ENCODE measurements around the gene ZNF829. TPM values are rescaled to one million over a fixed set of nuclear protein-coding genes. Genes with fewer than 3 reads are reported as not detected.

ZNF829 gene
- polyA plus RNA-seq, 1 donor (not counting 4 experiments of a cell fraction or from before 2014, with no cell fraction given): 2.3 TPM

GRCh38 chr19:36918090-36918489, 2.0 kb upstream of the ZNF829 start:
- DNase-seq (ENCODE audit: low read depth, low spot score) (no peak), FAIRE-seq (no peak)
- dilution Hi-C loops (cut with MboI; ENCODE audit: extremely low pct_ligation_motif_present, low sequenced_read_pairs): no loop called here
- peaks cover 1 to 5% of the 10 kb centered on the region in 2 experiments for H3K36me3 ChIP-seq (ENCODE audit: control insufficient read depth in 2 of 2, extremely low read depth in 1 of 2, insufficient read depth in 2 of 2, low read length in 2 of 2)
- H2AFZ ChIP-seq (ENCODE audit: control insufficient read depth, low read length): no peak overlapping the region
- H3K9me3 ChIP-seq (ENCODE audit: control insufficient read depth, low read depth, low read length): no peaks in the 10 kb centered on the region
- peaks cover 9% of the 10 kb centered on the region for H3K79me2 ChIP-seq (ENCODE audit: control insufficient read depth, insufficient read depth, low read length)
- H3K27me3 ChIP-seq (ENCODE audit: control insufficient read depth, extremely low read depth, insufficient read depth, low read length): no peaks in the 10 kb centered on the region
- H3K4me1 ChIP-seq (ENCODE audit: control insufficient read depth, extremely low read depth, insufficient read depth, low read length): peaks cover 11% of the 10 kb centered on the region
- H3K9ac ChIP-seq (ENCODE audit: control insufficient read depth, extremely low read depth, insufficient read depth, low read length): no peak overlapping the region
- no peaks in the 10 kb centered on the region for H3K9me1 ChIP-seq (ENCODE audit: control insufficient read depth, extremely low read depth, insufficient read depth, low read length)
- no peaks in the 10 kb centered on the region for H4K20me1 ChIP-seq (ENCODE audit: control insufficient read depth, extremely low read depth, insufficient read depth, low read length)
- no peak overlapping the region for H3K4me3 ChIP-seq (ENCODE audit: control insufficient read depth in 2 of 3, extremely low read depth in 1 of 3, insufficient read depth in 2 of 3, low read depth in 1 of 3, low read length in 3 of 3)
- no peak overlapping the region for H3K4me2 ChIP-seq (ENCODE audit: control insufficient read depth, extremely low read depth, insufficient read depth, low read depth, low read length)
- no peak for TF ChIP-seq CTCF (optimal IDR thresholded peaks at IDR 0.05 in 1 of 3, IDR thresholded peaks at IDR 0.05 in 1 of 3, conservative IDR thresholded peaks at IDR 0.05 in 1 of 3; ENCODE audit: extremely low read depth in 1 of 3, insufficient read depth in 2 of 3, low read length in 3 of 3)
- no peak for TF ChIP-seq EZH2 (IDR thresholded peaks at IDR 0.05; ENCODE audit: low read length)
- H3K27ac ChIP-seq (ENCODE audit: control insufficient read depth, insufficient read depth, low read length): no peak overlapping the region

- TF ChIP-seq EZH2 (IDR thresholded peaks at IDR 0.05; ENCODE audit: low read length): no peak
- TF ChIP-seq CTCF (optimal IDR thresholded peaks at IDR 0.05 in 1 of 3, IDR thresholded peaks at IDR 0.05 in 1 of 3, conservative IDR thresholded peaks at IDR 0.05 in 1 of 3; ENCODE audit: extremely low read depth in 1 of 3, insufficient read depth in 2 of 3, low read length in 3 of 3): no peak
- Histone ChIP-seq H4K20me1 (ENCODE audit: control insufficient read depth, extremely low read depth, insufficient read depth, low read length) (no peaks in the 10 kb centered on the region), H2AFZ (ENCODE audit: control insufficient read depth, low read length) (peak overlapping the region; percentile 90), H3K79me2 (ENCODE audit: control insufficient read depth, insufficient read depth, low read length) (peaks cover 9% of the 10 kb centered on the region), H3K9me1 (ENCODE audit: control insufficient read depth, extremely low read depth, insufficient read depth, low read length) (no peaks in the 10 kb centered on the region), H3K9ac (ENCODE audit: control insufficient read depth, extremely low read depth, insufficient read depth, low read length) (peak overlapping the region; percentile 84), H3K4me3 (ENCODE audit: control insufficient read depth in 2 of 3, extremely low read depth in 1 of 3, insufficient read depth in 2 of 3, low read depth in 1 of 3, low read length in 3 of 3) (peak overlapping the region; percentile 63 to 92 (median 81)), H3K9me3 (ENCODE audit: control insufficient read depth, low read depth, low read length) (no peaks in the 10 kb centered on the region), H3K36me3 (ENCODE audit: control insufficient read depth in 2 of 2, extremely low read depth in 1 of 2, insufficient read depth in 2 of 2, low read length in 2 of 2) (peaks cover 1 to 5% of the 10 kb centered on the region in 2 experiments), H3K4me1 (ENCODE audit: control insufficient read depth, extremely low read depth, insufficient read depth, low read length) (peaks cover 11% of the 10 kb centered on the region), H3K27ac (ENCODE audit: control insufficient read depth, insufficient read depth, low read length) (peak overlapping the region; percentile 90), H3K27me3 (ENCODE audit: control insufficient read depth, extremely low read depth, insufficient read depth, low read length) (no peaks in the 10 kb centered on the region), H3K4me2 (ENCODE audit: control insufficient read depth, extremely low read depth, insufficient read depth, low read depth, low read length) (peak overlapping the region; percentile 91)
- FAIRE-seq (no peak), DNase-seq (ENCODE audit: low read depth, low spot score) (no peak)
- dilution Hi-C loops (cut with MboI; ENCODE audit: extremely low pct_ligation_motif_present, low sequenced_read_pairs): no loop called here
Observed at GRCh38 chr19:36916991-36917390, 900 bp upstream of the ZNF829 start.
